Bone marrow (tissue), 2 donors: Measurements from ENCODE around the gene DEDD.
"Not testable (repeated sequence)": the region's sequence is repeated elsewhere in the genome, so short reads cannot be mapped to it uniquely, and the experiment has no call there.

Experiments used
- DNase-seq, 2 donors: peaks; one replicate each; lab custom pipeline; 2025; lab: John Stamatoyannopoulos, UW

Gene DEDD

DNA sequence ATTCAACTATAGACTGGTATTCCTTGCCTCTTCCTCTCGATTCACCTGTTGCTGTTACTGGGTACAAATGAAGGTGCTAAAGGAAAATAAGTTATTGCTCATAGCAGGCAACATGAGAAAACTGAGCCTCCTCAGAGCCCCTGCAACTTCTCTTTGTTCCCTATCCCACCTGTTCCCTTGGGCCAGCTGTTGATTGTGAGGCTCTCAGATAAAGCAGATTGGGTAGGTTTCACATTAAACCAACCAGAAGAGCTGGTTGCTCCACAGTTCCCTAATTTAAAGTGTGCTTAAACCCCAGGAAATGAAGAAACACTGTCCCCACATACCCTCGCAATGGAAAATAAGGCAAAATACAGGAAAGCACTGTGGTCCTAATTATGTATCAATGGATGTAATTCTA, 4.8 kb downstream of the DEDD start:
- no peak for DNase-seq

DNA sequence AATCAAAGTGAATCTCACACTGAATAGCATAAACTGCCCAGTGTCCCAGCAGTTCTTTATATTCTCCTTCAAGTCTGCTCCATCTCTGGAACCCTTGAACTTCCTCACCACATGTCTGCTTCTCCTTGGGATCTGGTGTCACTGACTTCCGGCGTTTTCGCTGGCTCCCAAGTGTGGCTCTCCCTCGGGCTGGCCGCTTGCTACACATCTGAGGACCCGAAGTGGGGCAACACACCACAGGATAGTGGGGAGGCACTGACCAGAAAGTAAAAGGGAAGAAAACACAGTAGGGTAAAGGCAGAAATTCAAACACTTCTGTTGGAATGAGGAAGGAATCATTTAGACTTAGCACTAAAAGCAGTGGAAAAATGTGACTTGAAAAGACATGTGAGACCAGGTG, 9.5 kb downstream of the DEDD start:
- no peak for DNase-seq

DNA sequence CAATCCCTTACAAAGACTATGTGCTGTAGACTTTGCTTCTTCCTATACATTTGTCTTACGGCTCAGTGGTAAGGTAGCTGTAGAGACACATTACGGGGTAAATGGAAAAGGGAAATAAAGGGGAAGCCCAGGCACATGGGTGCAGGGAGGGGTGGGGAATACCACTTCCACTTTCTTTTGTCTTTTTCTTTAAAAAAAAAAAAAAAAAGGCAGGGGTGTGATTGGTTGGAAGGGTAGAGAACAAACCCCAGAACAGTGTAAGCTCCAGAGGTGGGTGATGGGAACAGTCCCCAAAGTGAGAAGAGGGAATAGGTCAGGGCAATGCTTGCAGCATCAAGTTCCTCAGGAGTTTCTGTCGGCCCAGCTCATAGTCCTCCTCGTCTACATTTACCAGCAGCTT, 10.6 kb downstream of the DEDD start:
- peak in 1 of 2 donors; percentile 5 for DNase-seq

DNA sequence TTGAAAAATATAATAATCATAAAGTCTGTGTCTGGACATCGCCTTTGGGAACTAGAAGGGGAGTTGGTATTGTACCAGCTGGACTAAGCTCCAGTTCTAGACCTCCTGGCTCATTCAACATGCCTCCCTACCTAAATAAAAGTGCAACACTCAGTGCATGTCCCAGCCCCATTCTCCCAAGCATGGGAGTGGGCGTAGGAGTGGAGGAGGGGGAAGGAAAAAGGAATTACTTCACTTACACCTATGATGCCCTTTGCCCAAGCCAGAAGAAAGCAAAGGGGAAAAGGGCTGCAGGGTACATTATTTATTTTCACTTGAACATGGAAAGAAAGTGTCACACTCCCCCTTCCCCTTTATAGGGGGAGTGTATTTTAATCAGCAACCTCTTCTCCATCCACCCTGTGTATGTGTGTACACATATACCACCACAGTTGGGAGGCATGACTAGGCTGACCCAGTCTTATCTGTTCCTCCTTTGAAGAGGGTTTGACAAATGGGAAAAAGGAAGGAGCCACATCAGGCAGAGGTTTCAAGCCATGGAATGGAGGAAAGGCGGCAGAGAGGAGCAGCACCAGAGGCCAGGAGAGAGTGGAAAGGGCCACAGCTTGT, 11.3 kb downstream of the DEDD start:
- no peak for DNase-seq

DNA sequence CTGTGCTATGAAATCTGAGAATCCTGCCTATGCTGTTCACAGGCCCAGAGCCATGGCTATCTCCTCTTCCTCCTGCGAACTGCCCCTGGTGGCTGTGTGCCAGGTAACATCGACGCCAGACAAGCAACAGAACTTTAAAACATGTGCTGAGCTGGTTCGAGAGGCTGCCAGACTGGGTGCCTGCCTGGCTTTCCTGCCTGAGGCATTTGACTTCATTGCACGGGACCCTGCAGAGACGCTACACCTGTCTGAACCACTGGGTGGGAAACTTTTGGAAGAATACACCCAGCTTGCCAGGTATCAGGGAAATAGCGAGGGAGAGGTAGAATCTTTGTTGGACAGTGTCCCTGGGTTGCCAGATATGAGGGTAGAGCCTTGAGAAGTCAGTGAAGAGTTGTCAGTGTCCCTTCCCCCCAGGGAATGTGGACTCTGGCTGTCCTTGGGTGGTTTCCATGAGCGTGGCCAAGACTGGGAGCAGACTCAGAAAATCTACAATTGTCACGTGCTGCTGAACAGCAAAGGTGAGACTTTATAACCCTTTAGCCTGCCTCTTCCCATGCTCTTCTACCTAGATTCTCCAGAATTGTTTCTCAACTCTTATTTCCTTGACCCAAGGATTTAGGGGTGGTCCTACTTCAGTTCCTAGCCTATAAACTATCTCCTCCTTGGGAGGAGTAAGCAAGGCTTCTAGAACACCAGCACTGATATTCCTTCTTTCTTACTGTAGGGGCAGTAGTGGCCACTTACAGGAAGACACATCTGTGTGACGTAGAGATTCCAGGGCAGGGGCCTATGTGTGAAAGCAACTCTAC, 13.2 kb downstream of the DEDD start:
- no peak for DNase-seq

DNA sequence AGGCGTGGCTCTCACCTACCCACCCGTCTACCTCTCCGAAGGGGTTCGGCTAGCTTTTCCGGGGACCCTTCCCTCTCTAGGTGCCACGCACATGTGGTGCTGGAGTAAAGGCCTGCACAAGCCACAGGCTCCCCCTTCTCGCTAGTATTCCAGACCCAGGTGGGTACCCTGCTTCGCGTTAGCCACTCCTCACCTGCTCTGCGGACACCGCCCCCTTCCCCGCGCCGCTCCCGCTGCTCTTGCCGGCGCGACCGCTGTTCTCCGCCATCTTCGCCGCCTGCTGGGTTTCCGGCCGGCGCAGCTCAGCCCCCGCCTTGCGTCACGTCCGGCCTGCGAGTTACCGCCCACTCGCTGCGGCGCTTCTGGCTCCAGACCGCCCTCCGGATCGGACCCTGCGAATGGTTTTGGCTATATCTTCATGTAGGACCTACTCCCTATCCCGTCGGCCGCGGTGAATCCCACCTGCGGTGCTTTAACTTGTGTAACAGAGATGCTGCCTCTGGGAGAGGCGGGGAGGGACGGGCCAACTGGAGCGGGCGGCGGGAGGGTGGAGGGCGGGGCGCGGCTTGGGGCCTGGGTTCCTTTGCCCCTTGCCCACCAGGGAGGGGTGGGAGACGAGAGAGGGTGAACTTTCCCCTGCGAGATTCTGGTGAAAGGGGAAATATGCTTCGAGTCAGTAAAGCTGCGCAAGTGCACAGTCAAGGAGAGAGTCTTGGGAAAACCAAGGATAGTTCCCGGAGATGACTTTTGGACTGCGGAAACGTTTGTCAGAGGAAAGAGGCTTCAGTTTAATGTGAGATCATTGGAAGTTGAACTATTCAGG, 14.5 kb downstream of the DEDD start, which contains the start of the genes NIT1 and PFDN2:
TSS of gene NIT1 (plus strand) at position 347 of the 823 bp plus-strand sequence. CDS start at position 419, 72 bp downstream.
TSS of gene PFDN2 (minus strand) at position 279 of the 823 bp plus-strand sequence. CDS start at position 268, 11 bp downstream.
- DNase-seq: peak; percentile 68 to 76

DNA sequence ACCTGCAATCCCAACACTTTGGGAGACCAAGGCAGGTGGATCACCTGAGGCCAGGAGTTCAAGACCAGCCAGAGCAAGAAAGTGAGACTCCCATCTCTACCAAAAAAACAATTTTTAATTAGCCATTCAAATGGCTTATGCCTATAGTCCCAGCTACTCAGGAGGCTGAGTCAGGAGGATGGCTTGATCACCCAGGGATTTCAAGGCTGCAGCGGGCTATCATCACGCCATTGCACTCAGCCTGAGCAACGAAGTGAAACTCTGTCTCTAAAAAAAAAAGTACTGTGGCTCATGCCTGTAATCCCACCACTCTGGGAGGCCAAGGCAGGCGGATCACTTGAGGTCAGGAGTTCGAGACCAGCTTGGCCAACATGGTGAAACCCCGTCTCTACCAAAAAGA, 16.5 kb downstream of the DEDD start:
- not testable (repeated sequence) for DNase-seq

DNA sequence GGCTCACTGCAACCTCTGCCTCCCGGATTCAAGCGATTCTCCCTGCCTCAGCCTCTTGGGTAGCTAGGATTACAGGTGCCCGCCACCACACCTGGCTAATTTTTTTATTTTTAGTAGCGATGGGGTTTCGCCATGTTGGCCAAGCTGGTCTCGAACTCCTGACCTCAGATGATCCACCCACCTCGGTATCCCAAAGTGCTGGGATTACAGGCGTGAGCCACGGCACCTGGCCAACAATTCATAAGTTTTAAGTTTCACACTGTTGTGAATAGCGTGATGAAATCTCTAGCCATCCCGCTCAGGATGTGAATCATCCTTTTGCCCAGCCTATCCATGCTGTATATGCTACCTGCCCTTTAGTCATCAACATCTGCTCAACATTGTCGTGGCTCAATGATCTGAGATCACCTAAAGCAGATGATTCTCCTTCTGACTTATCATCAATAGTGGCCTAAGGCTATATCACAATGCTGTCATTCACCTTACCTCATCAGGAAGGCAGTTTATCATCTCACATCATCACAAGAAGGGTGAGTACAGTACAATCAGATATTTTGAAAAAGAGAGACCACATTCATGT, 17.2 kb downstream of the DEDD start:
- no peak for DNase-seq

DNA sequence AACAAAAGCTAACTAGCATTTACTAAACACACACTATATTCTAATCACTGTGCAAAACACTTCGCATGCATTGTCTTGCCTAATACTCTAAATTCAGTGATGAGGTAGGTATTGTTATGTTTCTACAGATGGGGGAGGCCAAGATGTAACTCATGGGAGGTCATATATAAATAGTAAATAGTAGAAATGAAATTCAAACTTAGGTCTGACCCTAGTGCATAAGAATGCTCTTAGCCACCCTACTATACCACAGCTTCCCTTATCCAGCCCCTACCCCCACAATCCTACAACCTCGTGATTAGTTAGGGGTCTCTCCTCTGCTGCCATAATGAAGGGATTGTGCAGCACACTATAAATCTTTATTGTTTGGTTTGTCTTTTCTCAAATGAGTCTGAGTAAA, 17.9 kb downstream of the DEDD start:
- no peak for DNase-seq

DNA sequence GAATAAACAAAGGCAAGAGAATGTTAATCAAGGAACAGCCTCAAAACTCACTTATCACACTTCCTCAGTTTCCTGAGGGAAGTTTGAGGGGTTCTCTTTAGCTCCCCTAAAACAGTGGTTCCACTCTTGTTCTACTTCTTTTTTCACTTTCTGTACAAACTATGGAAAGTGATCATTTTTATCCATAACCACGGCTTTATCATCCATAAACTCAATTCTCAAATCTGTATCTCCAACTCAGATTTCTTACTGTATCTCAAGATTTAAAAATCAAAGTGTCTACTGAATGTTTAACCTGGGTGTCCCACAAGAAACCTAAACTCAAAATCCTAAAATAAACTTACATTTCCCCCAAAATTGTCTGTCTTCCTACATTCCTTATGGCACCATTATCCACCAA, 18.6 kb downstream of the DEDD start:
- DNase-seq: no peak

DNA sequence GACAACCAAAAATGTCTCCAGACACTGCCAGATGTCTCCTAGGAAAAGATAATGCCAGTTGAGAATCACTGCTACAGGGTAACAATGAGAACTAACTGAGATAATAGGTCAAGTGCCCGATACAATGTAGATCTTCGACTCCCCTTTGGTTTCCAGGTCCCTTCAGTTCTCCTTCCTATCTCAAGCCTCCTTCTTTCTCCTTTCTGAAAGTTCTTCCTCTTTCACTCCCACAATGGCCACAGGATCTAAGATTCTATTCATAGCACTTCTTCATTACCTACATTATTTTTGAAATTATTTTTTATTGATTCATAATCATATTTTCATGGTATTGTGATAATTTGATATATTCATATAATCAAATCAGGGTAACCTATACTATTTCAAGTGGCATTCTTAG, 20.9 kb downstream of the DEDD start:
- peak in 1 of 2 donors; percentile 11 for DNase-seq

DNA sequence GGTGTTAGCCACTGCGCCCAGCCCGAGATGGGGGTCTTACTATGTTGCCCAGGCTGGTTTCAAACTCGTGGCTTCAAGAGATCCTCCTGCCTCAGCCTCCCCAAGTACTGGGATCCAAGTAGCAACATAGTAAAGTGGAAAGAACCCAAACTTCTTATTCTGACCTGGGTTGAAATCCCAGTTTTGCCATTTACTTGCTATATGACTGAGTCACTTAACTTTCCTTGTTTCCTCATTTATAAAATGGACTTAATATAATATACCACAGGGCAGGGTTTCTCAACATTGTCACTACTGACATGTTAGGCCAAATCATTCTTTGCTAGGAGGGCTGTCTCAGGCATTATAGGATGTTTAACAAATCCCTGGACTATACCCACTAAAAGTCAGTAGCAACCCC, 21.4 kb downstream of the DEDD start:
- DNase-seq: no peak

DNA sequence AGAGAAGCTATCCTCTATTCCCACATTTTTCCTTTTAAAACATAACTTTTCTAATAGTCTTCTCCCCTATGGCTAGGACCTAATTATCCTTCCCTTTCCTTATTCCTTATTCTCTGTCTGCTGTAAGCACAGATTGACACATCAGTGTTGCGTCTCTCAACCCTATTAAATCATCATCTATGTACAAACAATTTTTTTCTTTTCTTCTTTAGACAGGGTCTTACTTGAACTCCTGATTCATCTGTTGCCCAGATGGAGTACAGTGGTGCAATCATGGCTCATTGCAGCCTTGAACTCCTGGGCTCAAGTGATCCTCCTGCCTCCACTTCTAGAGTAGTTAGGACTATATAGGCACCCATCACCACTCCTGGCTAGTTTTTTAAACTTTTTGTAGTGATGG, 26.0 kb downstream of the DEDD start:
- no peak for DNase-seq

DNA sequence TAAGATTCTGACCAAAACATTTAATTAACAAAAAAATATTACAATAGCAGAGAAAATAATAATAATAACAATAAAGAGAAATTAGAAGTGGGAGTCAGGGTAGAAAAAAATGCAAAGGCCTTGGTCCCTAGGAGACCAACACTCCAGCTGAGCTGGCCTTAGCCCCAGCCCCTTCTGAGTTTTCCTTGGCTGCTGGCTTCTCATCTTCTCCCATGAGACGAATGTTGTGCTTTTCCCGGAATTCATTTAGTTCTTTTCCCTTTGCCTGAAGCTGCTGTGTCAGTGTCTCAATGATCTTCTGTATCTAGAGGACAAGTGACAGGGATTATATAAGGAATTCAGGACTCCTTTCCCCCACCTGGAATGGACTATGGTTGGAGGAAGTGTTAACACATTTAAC, 31.9 kb downstream of the DEDD start:
- no peak for DNase-seq

DNA sequence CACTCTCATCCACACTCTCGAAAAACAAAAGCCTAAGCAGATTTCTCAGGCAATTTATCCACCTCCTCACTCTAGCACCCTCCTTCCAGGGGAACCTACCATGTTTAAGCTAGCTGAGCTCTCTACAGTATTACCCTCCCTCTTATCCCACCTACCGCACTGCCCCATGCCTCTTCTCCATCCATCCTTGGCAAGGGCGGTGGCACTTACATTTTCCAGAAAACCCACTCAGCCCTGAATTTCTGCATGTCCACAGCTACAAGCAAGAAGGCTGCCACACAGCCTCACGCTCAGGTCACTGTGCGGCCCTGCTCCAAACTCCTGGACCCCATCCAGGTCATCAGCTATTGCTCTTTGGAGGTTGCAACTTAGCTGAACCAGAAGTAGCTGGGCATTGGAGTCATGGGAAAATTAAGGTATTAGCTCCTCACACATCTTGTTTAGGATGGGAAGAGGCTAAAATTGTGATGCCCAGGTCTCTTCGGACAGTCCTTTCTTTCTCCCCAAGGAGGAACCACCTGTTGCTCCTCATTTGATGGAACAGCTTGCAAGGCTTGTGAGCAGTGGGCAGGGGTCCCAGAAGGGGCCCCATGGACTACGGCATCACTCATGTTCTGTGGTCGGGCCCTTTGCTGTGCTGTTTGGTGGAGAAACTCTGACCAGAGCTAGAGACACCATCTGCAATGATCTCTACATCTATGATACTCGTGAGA, 33.2 kb downstream of the DEDD start:
- DNase-seq: no peak

DNA sequence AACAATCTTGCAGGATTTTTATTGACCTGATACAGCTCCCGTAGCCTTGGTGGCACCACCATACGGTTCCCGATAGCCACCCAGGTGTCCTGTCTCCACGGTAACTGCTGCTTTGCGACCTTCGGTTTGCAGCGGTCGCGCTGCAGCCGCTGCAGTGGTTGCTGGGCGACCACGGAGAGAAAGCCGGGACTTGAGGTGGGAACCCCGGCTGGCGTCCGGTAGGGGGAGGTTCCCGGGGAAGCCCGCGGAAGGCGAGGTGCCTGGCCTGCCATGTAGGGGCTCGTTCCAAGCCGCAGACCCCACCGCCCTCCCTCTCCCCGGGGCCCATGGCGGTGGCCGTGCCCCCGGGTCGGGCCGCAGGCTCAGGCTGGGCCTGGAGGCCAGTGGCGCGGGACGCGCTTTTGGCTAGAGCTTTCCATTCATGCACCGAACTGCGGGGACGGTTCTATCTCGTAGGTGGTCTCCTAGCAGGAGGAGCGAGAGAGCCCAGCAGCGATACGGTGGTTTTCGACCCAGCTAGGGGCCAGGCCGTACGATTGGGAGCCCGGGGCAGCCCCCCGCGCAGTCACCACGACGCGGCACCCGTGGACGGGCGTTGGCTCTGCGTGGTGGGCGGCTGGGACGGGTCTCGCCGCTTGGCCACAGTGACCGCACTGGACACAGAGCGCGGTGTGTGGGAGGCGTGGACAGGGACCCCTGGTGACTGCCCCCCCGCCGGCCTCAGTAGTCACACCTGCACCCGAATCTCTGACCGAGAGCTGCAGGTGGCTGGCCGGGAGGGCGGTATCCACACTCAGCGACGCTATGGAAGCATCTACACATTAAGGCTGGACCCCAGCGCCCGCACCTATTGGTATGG, 34.0 kb downstream of the DEDD start, which contains the start of gene KLHDC9:
TSS of gene KLHDC9 (plus strand) at position 152 of the 859 bp plus-strand sequence. CDS start at position 327, 175 bp downstream.
- peak in 1 of 2 donors; percentile 32 for DNase-seq

DNA sequence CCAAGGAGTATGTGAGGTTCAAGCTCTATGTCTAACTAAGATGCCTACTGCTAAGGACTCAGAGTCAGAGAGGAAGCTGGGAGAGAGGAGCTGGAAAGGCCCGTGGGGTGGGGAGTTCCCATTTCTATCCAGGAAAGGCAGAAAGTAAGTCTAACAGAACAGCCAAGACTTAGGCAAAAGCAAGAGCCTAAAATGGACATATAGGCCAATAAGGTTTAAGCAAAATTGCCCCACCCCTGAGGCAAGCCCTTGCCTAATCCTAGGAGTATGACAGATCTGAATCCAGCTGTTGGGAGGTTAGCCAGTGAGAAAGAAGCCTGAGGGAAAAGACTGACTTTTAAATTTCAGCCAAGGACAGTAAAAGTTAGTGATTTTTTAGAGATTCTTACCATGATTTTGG, 35.9 kb downstream of the DEDD start:
- no peak for DNase-seq

DNA sequence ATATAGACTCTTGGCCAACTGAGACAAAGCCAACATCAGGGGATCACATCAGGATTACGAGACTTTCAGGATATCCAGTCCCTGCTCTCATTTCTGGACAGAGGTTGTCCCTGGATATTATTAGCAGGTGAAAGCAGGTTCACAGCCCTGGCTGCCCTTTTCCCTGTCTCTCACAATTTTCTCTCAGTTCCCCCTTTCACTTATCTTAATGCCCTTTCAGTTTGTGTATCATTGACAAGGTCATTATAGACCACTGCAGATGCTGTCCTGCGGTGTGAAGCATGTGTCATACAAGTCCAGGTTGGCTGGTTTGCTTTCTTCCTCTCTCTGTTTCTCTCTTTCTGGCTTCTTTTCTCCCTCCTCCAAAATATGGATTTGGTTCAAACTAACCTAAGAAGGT, 36.5 kb downstream of the DEDD start:
- DNase-seq: no peak

DNA sequence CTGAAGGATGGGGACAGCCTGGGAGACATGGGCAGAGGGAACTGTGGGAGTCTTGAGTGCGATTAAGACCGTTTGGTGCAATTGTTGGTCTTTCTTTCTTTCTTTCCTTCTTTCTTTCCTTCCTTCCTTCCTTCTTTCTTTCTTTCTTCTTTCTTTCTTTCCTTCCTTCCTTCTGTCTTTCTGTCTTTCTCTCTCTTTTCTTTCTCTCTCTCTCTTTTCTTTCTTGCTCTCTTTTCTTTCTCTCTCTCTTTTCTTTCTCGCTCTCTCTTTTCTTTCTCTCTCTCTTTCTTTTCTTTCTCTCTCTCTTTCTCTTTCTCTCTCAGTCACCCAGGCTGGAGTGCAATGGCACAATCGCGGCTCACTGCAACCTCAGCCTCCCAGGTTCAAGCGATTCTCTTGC, 37.2 kb downstream of the DEDD start:
- no peak for DNase-seq

DNA sequence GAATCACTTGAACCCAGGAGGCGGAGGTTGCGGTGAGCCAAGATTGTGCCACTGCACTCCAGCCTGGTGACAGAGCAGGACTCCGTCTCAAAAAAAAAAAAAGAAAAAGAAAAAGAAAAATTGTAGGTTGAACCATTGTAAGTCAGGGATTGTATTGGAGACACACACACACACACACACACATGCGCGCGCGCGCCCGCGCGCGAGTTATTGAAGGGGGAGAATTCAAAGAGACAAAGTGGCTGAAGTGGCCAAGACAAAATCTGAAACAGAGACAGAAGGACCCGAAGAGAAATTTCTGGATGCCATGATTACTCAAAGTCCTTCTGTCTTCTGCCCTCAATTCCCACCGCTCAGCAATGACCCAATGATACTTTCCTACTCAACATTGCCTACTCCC, 38.0 kb downstream of the DEDD start:
- DNase-seq: no peak
